DOHH2 (cell line): Measurements from ENCODE around the gene LRRC4B.

ENCODE experiments used
- EZH2phosphoT487 ChIP-seq: fragments of 200-600 bp; sonication (generic); IDR thresholded peaks from 2 replicates; pipeline ENCODE4 v1.6.1; 2017; ENCODE audit warnings: borderline replicate concordance, mild to moderate bottlenecking, antibody characterized with exemption, low read length, moderate library complexity, mixed read lengths
- TF ChIP-seq, protein P1 (sequence below): fragments of 200-600 bp; sonication (generic); IDR thresholded peaks from one replicate; pipeline ENCODE4 v1.5.1; 2014; ENCODE audit warnings: antibody characterized with exemption, mild to moderate bottlenecking, low read depth, low read length; ENCODE audit not compliant: poor library complexity, severe bottlenecking

DNA sequence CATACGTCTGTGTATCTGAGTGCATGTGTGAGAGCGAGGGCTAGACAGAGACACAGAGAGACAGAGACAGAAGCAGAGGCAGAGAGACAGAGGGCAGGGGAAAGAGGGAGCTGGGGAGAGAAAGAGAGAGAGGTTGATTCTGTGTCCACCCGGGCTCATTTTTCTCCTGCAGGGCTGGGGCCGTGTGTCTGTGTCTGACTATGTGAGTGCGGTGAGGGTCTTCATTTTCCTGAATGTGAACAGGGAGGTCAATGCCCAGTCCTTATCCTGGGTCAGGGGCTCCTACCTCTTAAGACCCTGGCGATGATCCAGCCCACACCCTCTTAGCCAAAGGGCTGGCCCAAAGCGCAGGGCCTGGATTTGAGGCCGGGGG is 17.7 kb downstream of the LRRC4B start:
- TF ChIP-seq, protein P1, sequence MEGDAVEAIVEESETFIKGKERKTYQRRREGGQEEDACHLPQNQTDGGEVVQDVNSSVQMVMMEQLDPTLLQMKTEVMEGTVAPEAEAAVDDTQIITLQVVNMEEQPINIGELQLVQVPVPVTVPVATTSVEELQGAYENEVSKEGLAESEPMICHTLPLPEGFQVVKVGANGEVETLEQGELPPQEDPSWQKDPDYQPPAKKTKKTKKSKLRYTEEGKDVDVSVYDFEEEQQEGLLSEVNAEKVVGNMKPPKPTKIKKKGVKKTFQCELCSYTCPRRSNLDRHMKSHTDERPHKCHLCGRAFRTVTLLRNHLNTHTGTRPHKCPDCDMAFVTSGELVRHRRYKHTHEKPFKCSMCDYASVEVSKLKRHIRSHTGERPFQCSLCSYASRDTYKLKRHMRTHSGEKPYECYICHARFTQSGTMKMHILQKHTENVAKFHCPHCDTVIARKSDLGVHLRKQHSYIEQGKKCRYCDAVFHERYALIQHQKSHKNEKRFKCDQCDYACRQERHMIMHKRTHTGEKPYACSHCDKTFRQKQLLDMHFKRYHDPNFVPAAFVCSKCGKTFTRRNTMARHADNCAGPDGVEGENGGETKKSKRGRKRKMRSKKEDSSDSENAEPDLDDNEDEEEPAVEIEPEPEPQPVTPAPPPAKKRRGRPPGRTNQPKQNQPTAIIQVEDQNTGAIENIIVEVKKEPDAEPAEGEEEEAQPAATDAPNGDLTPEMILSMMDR, result no peak
- TF ChIP-seq EZH2phosphoT487, result no peak
